Chondrocyte (in vitro differentiated cells): ENCODE results near the gene RLF. TPM values are rescaled to one million over a fixed set of nuclear protein-coding genes. Genes with fewer than 3 reads are reported as not detected.

Experiments used
- DNase-seq: peaks from one replicate; pipeline ENCODE4 v3.0.0; 2021; ENCODE audit warnings: mixed read lengths, low spot score
- H3K27ac Mint-ChIP-seq: one replicate; pipeline ENCODE4 v1.8.0; 2021; ENCODE audit warnings: mild to moderate bottlenecking, moderate library complexity, mixed read lengths; ENCODE audit not compliant: unreplicated experiment
- H3K27me3 Mint-ChIP-seq: 2 replicates; pipeline ENCODE4 v1.8.0; 2021; ENCODE audit warnings: low read depth, mixed read lengths
- H3K36me3 Mint-ChIP-seq: 2 replicates; pipeline ENCODE4 v1.8.0; 2021; ENCODE audit warnings: low read depth, mixed read lengths
- H3K4me1 Mint-ChIP-seq: 2 replicates; pipeline ENCODE4 v1.8.0; 2021; ENCODE audit warnings: low read depth, mild to moderate bottlenecking, mixed read lengths
- H3K4me3 Mint-ChIP-seq: one replicate; pipeline ENCODE4 v1.8.0; 2021; ENCODE audit warnings: mild to moderate bottlenecking, moderate library complexity, mixed read lengths; ENCODE audit not compliant: unreplicated experiment
- H3K9me3 Mint-ChIP-seq: 2 replicates; pipeline ENCODE4 v1.8.0; 2021; ENCODE audit warnings: low read depth, mixed read lengths
- long read RNA-seq: library from polyadenylated mRNA; stranded (forward); transcript quantifications from one replicate; pipeline ENCODE4 v2.0.0, GENCODE V29; 2021
- total RNA-seq: library from RNA; stranded (reverse); gene quantifications from 3 replicates; pipeline ENCODE4 v1.2.1, GENCODE V29; 2021
- TF ChIP-seq, protein P1 (sequence below): fragments of 200-600 bp; sonication (generic); IDR thresholded peaks from 2 replicates; pipeline ENCODE4 v1.5.0; 2021; ENCODE audit warnings: antibody characterized with exemption, mild to moderate bottlenecking, moderate library complexity

The RLF gene, protein sequence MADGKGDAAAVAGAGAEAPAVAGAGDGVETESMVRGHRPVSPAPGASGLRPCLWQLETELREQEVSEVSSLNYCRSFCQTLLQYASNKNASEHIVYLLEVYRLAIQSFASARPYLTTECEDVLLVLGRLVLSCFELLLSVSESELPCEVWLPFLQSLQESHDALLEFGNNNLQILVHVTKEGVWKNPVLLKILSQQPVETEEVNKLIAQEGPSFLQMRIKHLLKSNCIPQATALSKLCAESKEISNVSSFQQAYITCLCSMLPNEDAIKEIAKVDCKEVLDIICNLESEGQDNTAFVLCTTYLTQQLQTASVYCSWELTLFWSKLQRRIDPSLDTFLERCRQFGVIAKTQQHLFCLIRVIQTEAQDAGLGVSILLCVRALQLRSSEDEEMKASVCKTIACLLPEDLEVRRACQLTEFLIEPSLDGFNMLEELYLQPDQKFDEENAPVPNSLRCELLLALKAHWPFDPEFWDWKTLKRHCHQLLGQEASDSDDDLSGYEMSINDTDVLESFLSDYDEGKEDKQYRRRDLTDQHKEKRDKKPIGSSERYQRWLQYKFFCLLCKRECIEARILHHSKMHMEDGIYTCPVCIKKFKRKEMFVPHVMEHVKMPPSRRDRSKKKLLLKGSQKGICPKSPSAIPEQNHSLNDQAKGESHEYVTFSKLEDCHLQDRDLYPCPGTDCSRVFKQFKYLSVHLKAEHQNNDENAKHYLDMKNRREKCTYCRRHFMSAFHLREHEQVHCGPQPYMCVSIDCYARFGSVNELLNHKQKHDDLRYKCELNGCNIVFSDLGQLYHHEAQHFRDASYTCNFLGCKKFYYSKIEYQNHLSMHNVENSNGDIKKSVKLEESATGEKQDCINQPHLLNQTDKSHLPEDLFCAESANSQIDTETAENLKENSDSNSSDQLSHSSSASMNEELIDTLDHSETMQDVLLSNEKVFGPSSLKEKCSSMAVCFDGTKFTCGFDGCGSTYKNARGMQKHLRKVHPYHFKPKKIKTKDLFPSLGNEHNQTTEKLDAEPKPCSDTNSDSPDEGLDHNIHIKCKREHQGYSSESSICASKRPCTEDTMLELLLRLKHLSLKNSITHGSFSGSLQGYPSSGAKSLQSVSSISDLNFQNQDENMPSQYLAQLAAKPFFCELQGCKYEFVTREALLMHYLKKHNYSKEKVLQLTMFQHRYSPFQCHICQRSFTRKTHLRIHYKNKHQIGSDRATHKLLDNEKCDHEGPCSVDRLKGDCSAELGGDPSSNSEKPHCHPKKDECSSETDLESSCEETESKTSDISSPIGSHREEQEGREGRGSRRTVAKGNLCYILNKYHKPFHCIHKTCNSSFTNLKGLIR (N-terminal part only)
- total RNA-seq, result 11.9 to 16.0 TPM (median 15.5 TPM) in 3 replicates
- long read RNA-seq, partial matches to known transcripts, result 1 of 12 reads
- long read RNA-seq, other reads (novel, unspliced or antisense), result 11 of 12 reads

DNA sequence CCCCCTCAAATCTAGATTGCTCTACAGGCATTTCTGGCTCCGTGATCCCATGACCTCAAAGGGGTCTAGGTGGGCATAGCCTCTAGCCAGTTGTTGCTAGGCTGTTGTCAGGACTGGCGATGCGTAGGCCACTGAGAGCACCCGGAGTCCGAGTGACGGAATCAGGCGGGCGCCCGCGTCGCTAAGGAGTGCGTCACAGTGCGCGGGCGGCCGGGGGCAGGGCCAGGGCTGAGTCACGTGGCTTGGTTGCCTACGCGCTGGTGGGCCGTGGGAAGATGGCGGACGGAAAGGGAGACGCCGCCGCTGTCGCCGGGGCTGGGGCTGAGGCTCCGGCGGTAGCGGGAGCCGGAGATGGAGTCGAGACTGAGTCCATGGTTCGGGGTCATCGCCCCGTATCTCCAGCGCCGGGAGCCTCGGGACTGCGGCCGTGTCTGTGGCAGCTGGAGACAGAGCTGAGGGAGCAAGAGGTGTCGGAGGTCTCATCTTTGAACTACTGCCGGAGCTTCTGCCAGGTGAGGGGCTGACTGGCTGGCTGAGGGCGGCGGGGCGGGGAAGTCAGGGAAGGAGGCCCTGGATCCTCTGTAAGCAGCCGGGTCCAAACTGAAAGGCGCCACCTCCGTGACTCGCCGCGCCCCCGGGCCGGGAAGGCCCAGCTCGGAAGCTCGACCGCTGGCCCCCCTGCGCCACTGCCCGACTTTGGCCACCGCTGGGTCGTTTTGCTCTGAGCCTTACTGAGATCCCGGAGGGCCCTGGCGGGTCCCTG, at the start of gene RLF:
TSS of gene RLF (plus strand) at position 263 of the 763 bp plus-strand sequence. CDS start at position 276, 13 bp downstream.
- no peaks in the 10 kb centered on the region for H3K27me3 Mint-ChIP-seq
- H3K36me3 Mint-ChIP-seq, result no peaks in the 10 kb centered on the region
- no peak within 1 kb of the TSS for H3K4me3 Mint-ChIP-seq
- TF ChIP-seq, protein P1, sequence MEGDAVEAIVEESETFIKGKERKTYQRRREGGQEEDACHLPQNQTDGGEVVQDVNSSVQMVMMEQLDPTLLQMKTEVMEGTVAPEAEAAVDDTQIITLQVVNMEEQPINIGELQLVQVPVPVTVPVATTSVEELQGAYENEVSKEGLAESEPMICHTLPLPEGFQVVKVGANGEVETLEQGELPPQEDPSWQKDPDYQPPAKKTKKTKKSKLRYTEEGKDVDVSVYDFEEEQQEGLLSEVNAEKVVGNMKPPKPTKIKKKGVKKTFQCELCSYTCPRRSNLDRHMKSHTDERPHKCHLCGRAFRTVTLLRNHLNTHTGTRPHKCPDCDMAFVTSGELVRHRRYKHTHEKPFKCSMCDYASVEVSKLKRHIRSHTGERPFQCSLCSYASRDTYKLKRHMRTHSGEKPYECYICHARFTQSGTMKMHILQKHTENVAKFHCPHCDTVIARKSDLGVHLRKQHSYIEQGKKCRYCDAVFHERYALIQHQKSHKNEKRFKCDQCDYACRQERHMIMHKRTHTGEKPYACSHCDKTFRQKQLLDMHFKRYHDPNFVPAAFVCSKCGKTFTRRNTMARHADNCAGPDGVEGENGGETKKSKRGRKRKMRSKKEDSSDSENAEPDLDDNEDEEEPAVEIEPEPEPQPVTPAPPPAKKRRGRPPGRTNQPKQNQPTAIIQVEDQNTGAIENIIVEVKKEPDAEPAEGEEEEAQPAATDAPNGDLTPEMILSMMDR, result no peak
- DNase-seq, result peak; percentile 98
- peaks cover 16% of the 10 kb centered on the region for H3K4me1 Mint-ChIP-seq
- H3K27ac Mint-ChIP-seq, result no peak within 1 kb of the TSS
- H3K9me3 Mint-ChIP-seq, result no peaks in the 10 kb centered on the region

DNA sequence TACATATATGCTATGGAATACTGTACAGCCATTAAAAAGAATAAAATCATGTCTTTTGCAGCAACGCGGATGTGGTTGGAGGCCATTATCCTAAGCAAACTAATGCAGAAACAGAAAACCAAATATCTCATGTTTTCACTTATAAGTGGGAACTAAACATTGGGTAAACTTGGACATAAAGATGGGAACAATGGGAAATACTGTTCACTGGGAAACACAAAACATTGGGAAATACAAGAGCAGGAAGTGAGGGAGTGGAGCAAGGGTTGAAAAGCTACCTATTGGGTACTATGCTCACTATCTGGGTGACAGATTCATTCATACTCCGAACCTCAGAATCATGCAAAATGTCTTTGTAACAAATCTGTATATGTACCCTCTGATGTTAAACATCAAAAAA, 46.8 kb upstream of the RLF start:
- no peak for DNase-seq
- TF ChIP-seq, protein P1, result no peak
- H3K4me1 Mint-ChIP-seq, result no peaks in the 10 kb centered on the region
- H3K36me3 Mint-ChIP-seq, result peaks cover 4% of the 10 kb centered on the region
- H3K9me3 Mint-ChIP-seq, result peaks cover 25% of the 10 kb centered on the region
- H3K27me3 Mint-ChIP-seq, result peaks cover 56% of the 10 kb centered on the region
- no peak overlapping the region for H3K4me3 Mint-ChIP-seq
- H3K27ac Mint-ChIP-seq, result no peak overlapping the region

DNA sequence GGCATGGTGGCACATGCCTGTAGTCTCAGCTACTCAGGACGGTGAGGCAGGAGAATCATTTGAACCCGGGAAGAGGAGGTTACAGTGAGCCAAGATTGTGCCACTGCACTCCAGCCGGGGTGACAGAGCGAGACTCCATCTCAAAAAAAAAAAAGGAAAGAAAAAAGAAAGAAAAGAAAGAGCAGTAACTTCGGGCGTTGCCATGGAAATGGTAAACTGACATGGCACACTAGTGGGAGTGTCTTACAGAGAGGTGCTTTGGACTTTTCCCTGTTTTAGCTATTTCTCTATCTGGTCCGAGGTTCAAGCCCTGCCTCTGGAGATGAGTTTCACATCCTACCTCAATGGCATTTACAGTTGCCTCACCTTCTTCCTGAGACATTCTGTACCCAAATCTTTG, 41.1 kb upstream of the RLF start:
- no peak for DNase-seq
- Mint-ChIP-seq H3K36me3 (no peaks in the 10 kb centered on the region), H3K27me3 (peaks cover 45% of the 10 kb centered on the region), H3K9me3 (no peaks in the 10 kb centered on the region), H3K27ac (no peak overlapping the region), H3K4me3 (no peak overlapping the region), H3K4me1 (no peaks in the 10 kb centered on the region)
- TF ChIP-seq, protein P1, result no peak

DNA sequence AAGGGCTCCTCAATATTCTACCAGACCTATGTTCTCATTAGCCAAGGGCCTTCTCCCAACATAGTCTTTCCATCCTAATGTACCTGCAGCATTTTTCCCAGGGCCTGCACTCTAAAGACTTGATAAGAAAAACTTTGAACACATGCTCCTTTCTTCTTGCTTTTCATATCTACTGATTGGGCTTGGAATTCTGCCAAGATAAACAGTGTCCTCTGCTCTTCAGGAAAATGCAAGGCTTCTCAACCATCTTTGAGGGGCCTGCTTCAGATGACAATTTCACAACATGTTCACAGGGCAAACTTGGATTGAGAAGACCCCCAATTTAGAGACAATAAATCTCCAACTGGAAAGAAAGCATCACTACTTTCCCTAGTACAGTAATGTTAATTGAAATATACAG, 38.3 kb upstream of the RLF start:
- no peaks in the 10 kb centered on the region for H3K36me3 Mint-ChIP-seq
- no peak for DNase-seq
- H3K4me3 Mint-ChIP-seq, result no peak overlapping the region
- TF ChIP-seq, protein P1, result no peak
- no peaks in the 10 kb centered on the region for H3K9me3 Mint-ChIP-seq
- H3K4me1 Mint-ChIP-seq, result no peaks in the 10 kb centered on the region
- no peak overlapping the region for H3K27ac Mint-ChIP-seq
- H3K27me3 Mint-ChIP-seq, result peaks cover 28% of the 10 kb centered on the region
